Measurements from ENCODE around the gene TH.

TH gene

DNA sequence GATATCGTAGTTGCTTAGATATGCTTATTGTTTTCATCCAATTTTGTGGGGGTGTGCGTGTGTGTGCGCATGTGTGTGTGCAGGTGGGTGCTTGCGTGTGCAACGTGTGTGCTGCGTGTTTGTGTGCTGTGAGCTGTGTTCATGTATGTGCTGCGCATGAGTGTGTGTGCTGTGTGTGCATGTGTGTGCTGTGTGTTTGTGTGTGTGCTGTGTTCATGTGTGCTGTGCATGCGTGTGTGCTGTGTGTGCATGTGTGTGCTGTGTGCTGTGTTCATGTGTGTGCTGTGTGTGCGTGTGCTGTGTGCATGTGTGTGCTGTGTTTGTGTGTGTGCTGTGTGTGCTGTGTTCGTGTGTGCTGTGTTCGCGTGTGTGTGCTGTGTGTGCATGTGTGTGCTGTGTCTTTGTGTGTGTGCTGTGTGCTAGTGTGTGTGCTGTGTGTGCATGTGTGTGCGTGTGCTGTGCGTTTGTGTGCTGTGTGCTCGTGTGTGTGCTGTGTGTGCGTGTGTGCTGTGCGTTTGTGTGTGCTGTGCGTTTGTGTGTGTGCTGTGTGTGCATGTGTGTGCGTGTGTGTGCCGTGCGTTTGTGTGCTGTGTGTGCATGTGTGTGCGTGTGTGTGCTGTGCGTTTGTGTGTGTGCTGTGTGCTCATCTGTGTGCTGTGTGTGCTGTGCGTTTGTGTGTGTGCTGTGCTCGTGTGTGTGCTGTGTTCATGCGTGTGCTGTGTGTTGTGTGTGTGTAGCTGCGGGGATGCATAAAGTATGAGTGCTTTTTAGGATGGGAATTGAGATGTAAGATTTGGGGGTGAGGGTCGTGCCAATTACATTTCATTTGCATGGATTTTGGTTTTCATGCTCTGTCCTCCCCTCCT is 40.0 kb downstream of the TH start:
- in situ Hi-C loops (cut with HindIII; ENCODE audit: low pct_ligation_motif_present, low sequenced_read_pairs): no loop called here

DNA sequence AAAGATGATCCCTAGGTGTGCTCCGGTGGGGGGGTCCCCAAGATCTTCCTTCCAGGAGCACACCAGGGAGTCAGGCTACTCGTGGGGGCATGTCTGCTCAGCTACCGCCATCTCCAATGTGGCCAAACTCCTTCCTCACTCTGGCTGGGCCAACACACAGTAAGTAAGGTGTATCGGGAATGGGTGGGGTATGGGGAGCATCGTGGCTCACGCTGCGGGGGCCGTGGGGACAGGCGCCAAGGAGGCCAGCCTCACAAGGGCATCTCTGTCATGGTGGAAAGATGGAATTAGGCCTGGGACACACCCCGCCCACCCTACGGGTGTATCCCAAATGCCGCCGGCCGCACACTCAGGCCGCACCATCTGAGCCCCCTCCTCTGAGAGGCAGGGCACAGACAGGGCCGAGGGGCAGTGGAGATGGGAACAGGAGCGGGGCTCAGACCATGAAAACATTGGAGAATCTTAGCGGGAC is 40.7 kb downstream of the TH start:
- DNase-seq: no peak
- in situ Hi-C loops (cut with HindIII; ENCODE audit: low pct_ligation_motif_present, low sequenced_read_pairs): no loop called here
- peaks cover 2% of the 10 kb centered on the region for H3K27me3 ChIP-seq (replicated peaks)

More for the DNA sequence above, 40.0 kb downstream of the TH start:
- Histone ChIP-seq H3K4me3 (ENCODE audit: low read depth, low read length) (no peak overlapping the region), H3K36me3 (replicated peaks) (no peaks in the 10 kb centered on the region), H3K27ac (no peak overlapping the region), H3K27me3 (replicated peaks) (peaks cover 2% of the 10 kb centered on the region)
- TF ChIP-seq, protein P1, sequence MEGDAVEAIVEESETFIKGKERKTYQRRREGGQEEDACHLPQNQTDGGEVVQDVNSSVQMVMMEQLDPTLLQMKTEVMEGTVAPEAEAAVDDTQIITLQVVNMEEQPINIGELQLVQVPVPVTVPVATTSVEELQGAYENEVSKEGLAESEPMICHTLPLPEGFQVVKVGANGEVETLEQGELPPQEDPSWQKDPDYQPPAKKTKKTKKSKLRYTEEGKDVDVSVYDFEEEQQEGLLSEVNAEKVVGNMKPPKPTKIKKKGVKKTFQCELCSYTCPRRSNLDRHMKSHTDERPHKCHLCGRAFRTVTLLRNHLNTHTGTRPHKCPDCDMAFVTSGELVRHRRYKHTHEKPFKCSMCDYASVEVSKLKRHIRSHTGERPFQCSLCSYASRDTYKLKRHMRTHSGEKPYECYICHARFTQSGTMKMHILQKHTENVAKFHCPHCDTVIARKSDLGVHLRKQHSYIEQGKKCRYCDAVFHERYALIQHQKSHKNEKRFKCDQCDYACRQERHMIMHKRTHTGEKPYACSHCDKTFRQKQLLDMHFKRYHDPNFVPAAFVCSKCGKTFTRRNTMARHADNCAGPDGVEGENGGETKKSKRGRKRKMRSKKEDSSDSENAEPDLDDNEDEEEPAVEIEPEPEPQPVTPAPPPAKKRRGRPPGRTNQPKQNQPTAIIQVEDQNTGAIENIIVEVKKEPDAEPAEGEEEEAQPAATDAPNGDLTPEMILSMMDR (IDR thresholded peaks at IDR 0.05; ENCODE audit: low read depth, low read length, missing control alignments): no peak
- no peak for DNase-seq

DNA sequence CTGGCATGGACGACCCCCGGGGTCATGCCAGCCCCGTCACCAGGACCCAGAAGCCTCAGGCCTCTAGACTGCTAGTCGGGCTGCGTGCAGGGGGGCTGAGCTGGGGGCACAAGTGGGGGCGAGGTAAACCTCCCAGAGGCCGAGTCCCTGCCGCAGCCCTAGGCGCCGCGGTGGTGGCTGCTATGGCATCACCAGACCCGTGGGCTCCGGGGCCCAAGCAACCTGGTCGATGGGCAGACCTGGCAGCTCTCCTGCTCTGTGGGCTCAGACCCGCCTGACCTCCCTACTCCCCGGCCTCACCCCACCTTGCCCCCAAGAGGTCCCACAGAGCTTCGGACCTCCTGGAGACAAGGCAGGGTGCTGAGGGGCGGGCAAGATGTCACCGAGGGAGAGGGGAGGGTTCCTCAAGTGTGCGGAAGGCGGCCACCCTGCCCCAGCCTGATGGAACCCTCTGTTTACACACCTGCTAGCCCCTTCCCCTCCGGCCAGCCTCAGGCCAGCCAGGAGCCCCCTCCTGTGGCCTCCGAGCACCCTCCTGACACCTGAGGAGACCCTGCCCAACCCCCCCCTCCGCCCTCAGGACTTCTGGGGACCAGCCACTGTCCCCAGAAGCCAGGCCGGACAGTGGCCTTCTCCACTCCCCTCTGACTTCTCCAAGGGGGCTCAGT is 41.8 kb downstream of the TH start:
- TF ChIP-seq, protein P1 (IDR thresholded peaks at IDR 0.05; ENCODE audit: low read depth, low read length, missing control alignments): no peak
- H3K27ac ChIP-seq: no peak overlapping the region
- no peak overlapping the region for H3K4me3 ChIP-seq (ENCODE audit: low read depth, low read length)
- peaks cover 2% of the 10 kb centered on the region for H3K27me3 ChIP-seq (replicated peaks)
- no peaks in the 10 kb centered on the region for H3K36me3 ChIP-seq (replicated peaks)
- no peak for DNase-seq
- in situ Hi-C loops (cut with HindIII; ENCODE audit: low pct_ligation_motif_present, low sequenced_read_pairs): no loop called here

More for the DNA sequence above, 40.7 kb downstream of the TH start:
- H3K27ac ChIP-seq: no peak overlapping the region
- H3K4me3 ChIP-seq (ENCODE audit: low read depth, low read length): no peak overlapping the region
- TF ChIP-seq, protein P1 (IDR thresholded peaks at IDR 0.05; ENCODE audit: low read depth, low read length, missing control alignments): no peak
- H3K36me3 ChIP-seq (replicated peaks): no peaks in the 10 kb centered on the region

DNA sequence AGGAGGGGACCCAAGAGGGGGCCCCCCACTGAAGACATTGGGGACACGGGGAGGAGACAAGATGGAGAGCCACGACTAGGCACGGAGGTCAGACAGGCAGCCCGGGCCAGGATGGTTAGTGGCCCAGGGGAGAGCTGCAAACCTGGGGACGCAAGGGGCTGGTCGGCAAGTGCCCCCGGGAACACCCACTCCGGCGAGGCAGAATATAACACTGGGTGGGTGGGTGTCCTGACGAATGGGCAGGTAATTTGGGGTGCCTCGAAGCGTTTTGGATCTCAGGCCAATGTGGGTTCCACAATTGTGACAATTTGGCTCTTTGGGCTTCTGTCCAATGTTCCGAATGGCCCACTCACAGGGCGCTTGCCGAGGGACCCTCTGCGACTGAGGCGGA is 42.3 kb downstream of the TH start:
- Histone ChIP-seq H3K4me3 (ENCODE audit: low read depth, low read length) (no peak overlapping the region), H3K27me3 (replicated peaks) (peaks cover 2% of the 10 kb centered on the region), H3K36me3 (replicated peaks) (no peaks in the 10 kb centered on the region), H3K27ac (no peak overlapping the region)
- TF ChIP-seq, protein P1 (IDR thresholded peaks at IDR 0.05; ENCODE audit: low read depth, low read length, missing control alignments): no peak
- in situ Hi-C loops (cut with HindIII; ENCODE audit: low pct_ligation_motif_present, low sequenced_read_pairs): no loop called here
- no peak for DNase-seq

DNA sequence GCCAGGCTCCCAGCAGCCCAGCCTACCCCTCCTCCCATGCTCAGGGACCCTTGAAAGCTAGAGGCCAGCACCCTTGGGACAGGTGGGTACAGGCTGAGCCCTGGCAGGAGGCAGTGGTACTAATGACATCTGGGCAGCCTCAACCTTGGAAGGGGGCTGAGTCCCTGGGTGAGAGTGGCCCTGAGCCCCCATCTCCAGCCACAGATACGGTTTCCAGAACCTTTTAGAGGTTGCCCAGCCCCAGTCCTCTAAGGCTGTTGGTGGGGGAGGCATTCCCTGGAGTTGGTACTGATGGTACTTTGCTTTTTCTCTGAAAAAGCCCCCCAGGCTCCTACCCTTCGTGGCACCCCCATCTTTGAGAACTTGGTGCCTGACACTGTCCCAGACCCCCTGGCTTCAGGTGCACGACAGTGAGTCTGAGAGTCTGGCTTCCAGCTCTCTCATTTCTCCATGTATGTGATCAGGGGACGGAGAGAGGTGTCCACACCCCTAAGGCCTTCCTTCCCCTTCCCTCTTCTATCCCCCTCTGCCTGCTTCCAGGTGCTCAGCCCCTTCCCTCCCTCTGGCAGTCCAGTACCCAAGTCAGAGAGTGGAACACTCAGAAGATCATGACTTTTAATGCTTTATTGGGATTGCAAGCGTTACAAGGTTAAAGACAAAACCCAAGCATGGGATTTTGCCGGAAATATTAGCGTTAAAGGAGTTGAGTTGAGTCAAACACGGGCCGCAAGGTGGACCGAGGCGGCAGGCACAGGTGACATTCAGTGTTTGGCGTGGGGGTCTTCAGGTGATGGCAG is 42.9 kb downstream of the TH start:
- in situ Hi-C loops (cut with HindIII; ENCODE audit: low pct_ligation_motif_present, low sequenced_read_pairs): no loop called here
- H3K27me3 ChIP-seq (replicated peaks): no peaks in the 10 kb centered on the region
- H3K4me3 ChIP-seq (ENCODE audit: low read depth, low read length): no peak overlapping the region
- no peak for DNase-seq
- TF ChIP-seq, protein P1 (IDR thresholded peaks at IDR 0.05; ENCODE audit: low read depth, low read length, missing control alignments): no peak
- H3K27ac ChIP-seq: no peak overlapping the region
- no peaks in the 10 kb centered on the region for H3K36me3 ChIP-seq (replicated peaks)

All from brain microvascular endothelial cell (primary cell).